Right lobe of liver (tissue), 6 donors: ENCODE data around the gene CELSR1. TPM values are rescaled to one million over a fixed set of nuclear protein-coding genes. Genes with fewer than 3 reads are reported as not detected.

Experiments
- ATAC-seq, 4 donors: fragments of 200-7000 bp; cut with Tn5 transposase; one replicate each; pipeline ENCODE4 v1.9.1; 2020; ENCODE audit warnings: mild to moderate bottlenecking in 4 of 4, moderate library complexity in 4 of 4
- DNase-seq, 3 donors: peaks; one replicate each; pipeline ENCODE4 v3.0.0-alpha.2; 2020
- H3K27ac ChIP-seq, 3 donors: fragments of 200-600 bp; one replicate each; pipeline ENCODE4 v1.8.0; 2022
- H3K27me3 ChIP-seq, 2 donors: fragments of 200-600 bp; one replicate each; pipeline ENCODE4 v1.8.0; 2022
- H3K36me3 ChIP-seq, 4 donors: fragments of 200-600 bp; sonication (generic) in 1 of 4; one replicate each; pipeline versions ENCODE4 v1.5.1 to v1.8.0; 2017 to 2022; ENCODE audit warnings: control low read depth in 1 of 4
- H3K4me1 ChIP-seq, 4 donors: fragments of 200-600 bp; sonication (generic) in 1 of 4; one replicate each; pipeline versions ENCODE4 v1.5.1 to v1.8.0; 2017 to 2022; ENCODE audit warnings: control low read depth in 1 of 4
- H3K4me3 ChIP-seq, 3 donors: fragments of 200-600 bp; one replicate each; pipeline ENCODE4 v1.8.0; 2022
- H3K9me3 ChIP-seq, 4 donors: fragments of 200-600 bp; sonication (generic) in 1 of 4; one replicate each; pipeline versions ENCODE4 v1.5.1 to v1.8.0; 2017 to 2022; ENCODE audit warnings: control low read depth in 1 of 4
- POLR2A ChIP-seq: fragments of 450-650 bp; IDR thresholded peaks from one replicate; pipeline ENCODE4 v1.6.1; 2017; ENCODE audit warnings: antibody characterized with exemption, mild to moderate bottlenecking
- WGBS: methylation state at CpG from one replicate; pipeline ENCODE4 v1.1.6; 2018; ENCODE audit warnings: low coverage, low lambda C conversion rate; ENCODE audit not compliant: insufficient coverage; ENCODE audit errors: missing lambda C conversion rate; 5-methylcytosine and 5-hydroxymethylcytosine counted together
- intact Hi-C, 2 donors: fragments of 100-400 bp; cut with DNase I; formaldehyde crosslinking; loops; one replicate each; pipeline versions ENCODE4 v1.11.2 to v1.14.1; 2022
- total RNA-seq, 6 experiments: library from RNA; depleted of rRNA in 2 of 6; stranded (reverse); fragments of >200 nt in 2 of 6; fragmentation: NEBNext Ultra II Directional in 3 of 6; extraction: Animal tissue kit (Norgen Biotek cat#: 25700) in 3 of 6; gene quantifications; one replicate each; pipeline versions ENCODE4 v1.1.0 to v1.2.4, GENCODE V29; 2016 to 2023
- TF ChIP-seq, protein P1 (sequence below), 4 donors: fragments of 200-600 bp in 3 of 4; fragments of 450-650 bp in 1 of 4; IDR thresholded peaks; one replicate each; pipeline versions ENCODE4 v1.5.1 to v1.8.0; 2016 to 2022; ENCODE audit warnings: antibody characterized with exemption in 4 of 4, mild to moderate bottlenecking in 2 of 4
- donor health status: DM: no; HTN: yes; CAD: no.
- donor health status: DM: no; HTN: no; CAD: no.
- donor health status: DM: no; HTN: no; CAD: no.
- donor health status: DM: no; HTN: yes; CAD: no.
- donor health status: DM: no; HTN: yes; CAD: no.

The CELSR1 gene
- total RNA-seq, 6 experiments from 2014 or later: 2.9 to 8.2 (median 5.0) TPM

DNA sequence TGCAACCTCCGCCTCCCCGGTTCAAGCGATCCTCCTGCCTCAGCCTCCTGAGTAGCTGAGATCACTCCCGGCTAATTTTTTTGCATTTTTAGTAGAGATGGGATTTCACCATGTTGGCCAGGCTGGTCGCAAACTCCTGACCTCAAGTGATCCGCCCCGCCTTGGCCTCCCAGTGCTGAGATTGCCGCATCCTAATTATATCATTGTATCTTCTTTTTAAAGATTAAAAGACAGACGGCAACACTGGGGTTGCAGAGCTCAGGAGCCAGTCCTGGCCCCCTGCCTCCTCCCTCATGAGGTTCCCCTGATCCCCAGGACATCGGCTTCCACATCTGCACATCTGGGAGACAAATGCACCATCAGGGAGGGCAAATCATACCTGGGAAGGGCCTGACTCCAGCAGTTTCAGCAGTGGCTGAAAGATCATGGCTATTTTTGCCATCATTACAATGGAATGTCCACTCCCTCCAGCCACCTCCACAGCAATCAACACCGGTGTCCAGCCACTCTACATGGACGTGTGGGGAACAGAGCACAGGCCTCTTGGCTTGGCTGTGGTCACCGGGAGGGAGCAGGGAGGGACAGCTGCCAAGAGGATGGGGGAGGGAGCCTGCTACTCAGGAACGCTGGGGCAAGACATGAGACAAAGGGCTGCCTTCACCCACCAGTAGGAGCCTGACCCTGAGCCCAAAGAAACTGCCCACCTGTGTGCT, 9.2 kb upstream of the CELSR1 start:
- intact Hi-C loops: loop anchor here in 1 of 2 donors (10.0 kb wide), 1 partner anchor 162 kb away; no protein-coding TSS in a partner anchor
- H3K36me3 ChIP-seq: no peaks in the 10 kb centered on the region
- no peaks in the 10 kb centered on the region for H3K27me3 ChIP-seq
- ATAC-seq (peak; percentile 41 to 56 (median 42)), DNase-seq (peak; percentile 72 to 77 (median 74))
- WGBS: 40% methylated on average over 2 of the region's 14 CpGs
- no peak overlapping the region for H3K4me3 ChIP-seq
- H3K27ac ChIP-seq: peak overlapping the region; percentile 48 to 85 (median 69)
- peaks cover 0 to 22% (median 12%) of the 10 kb centered on the region in 4 donors for H3K4me1 ChIP-seq
- TF ChIP-seq, protein P1, sequence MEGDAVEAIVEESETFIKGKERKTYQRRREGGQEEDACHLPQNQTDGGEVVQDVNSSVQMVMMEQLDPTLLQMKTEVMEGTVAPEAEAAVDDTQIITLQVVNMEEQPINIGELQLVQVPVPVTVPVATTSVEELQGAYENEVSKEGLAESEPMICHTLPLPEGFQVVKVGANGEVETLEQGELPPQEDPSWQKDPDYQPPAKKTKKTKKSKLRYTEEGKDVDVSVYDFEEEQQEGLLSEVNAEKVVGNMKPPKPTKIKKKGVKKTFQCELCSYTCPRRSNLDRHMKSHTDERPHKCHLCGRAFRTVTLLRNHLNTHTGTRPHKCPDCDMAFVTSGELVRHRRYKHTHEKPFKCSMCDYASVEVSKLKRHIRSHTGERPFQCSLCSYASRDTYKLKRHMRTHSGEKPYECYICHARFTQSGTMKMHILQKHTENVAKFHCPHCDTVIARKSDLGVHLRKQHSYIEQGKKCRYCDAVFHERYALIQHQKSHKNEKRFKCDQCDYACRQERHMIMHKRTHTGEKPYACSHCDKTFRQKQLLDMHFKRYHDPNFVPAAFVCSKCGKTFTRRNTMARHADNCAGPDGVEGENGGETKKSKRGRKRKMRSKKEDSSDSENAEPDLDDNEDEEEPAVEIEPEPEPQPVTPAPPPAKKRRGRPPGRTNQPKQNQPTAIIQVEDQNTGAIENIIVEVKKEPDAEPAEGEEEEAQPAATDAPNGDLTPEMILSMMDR (IDR thresholded peaks at IDR 0.05): no peak
- TF ChIP-seq POLR2A: no peak
- no peaks in the 10 kb centered on the region for H3K9me3 ChIP-seq

DNA sequence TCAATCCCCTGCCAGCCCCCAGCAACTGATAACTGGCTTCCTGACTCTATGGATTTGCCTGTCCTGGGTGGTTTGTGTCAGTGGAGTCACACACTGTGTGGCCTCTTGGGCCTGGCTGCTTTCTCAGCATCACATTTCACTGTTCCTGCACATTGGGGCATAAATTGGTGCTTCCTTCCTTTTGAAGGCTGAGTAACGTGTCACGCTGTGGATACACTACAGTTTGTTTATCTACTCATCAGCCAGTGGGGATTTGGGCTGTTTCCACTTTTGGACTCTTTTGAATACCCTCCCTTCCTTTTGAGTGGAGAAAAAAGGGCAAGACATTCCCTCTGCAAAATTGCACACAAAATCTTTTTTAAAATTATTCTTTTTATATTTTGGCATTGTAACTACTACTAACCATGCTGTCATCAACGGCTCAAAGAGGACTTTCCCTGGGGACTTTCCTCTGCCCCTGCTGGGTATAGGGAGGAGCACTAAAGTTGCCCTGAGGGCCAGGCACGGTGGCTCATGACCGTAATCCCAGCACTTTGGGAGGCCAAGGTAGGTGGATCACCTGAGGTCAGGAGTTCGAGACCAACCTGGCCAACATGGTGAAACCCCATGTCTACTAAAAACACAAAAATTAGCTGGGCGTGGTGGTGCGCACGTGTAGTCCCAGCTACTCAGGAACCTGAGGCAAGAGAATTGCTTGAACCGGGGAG, 7.8 kb upstream of the CELSR1 start:
- intact Hi-C loops: loop anchor here in 1 of 2 donors (10.0 kb wide), 1 partner anchor 160 kb away; no protein-coding TSS in a partner anchor
- DNase-seq: no peak
- H3K9me3 ChIP-seq: no peaks in the 10 kb centered on the region
- WGBS: 53% methylated on average over 6 of the region's 10 CpGs
- no peak overlapping the region for H3K27ac ChIP-seq
- TF ChIP-seq POLR2A: no peak
- TF ChIP-seq, protein P1 (IDR thresholded peaks at IDR 0.05): no peak
- no peak overlapping the region for H3K4me3 ChIP-seq
- no peaks in the 10 kb centered on the region for H3K36me3 ChIP-seq
- H3K27me3 ChIP-seq: no peaks in the 10 kb centered on the region
- peaks cover 0 to 22% (median 12%) of the 10 kb centered on the region in 4 donors for H3K4me1 ChIP-seq
- ATAC-seq: no peak

DNA sequence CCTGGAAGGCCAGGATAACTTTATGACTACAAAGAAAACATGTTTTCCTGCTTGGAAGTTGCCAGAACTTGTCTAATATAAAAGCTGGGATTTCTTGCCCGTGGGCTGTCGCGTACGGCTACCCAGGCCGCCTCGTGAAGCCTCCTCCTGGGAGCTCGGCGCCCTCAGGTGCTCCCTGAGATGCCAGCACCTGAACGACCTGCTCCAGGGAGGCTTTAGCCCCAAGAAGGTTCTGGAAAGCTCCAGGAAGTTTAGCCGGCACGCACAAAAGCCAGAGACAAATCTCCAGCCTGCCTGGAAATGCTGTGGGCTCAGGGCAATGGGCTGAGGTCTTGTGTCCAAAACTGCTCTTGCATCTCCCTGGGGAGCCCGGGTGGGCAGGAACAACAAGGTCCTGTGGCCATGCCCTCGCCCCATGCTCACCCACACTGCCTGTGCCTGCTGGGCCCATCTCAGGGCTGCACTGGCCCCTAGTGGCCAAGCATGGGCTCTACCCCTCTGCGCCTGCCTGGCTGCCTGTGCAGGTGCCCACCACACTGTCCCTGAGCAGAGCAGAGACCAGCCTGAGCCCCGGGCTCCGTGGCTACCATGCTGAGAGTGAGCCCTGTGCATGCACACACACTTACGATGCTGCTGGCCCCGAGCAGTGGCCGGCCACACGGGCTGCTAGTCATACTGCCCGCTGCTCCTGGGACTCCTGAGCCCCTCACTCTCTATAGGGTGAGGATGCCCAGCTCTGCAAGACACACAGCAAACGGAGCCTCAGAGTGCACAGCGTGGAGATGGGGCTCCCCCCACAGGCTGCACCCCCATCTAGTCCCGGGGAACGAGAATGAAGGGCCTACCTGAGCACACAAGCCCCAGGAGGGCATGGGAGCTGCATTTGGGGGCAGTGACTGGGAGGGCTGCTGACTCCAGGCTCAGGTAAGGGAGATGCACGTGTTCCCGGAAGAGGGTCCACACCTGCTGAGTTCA, 4.9 kb upstream of the CELSR1 start:
- no peak overlapping the region for H3K4me3 ChIP-seq
- peaks cover 0 to 18% (median 5%) of the 10 kb centered on the region in 4 donors for H3K4me1 ChIP-seq
- H3K27ac ChIP-seq: no peak overlapping the region
- 14% methylated on average over 9 of the region's 27 CpGs for WGBS
- ATAC-seq: peak; percentile 88 to 96 (median 96)
- DNase-seq: peak; percentile 78 to 84 (median 78)
- no peaks in the 10 kb centered on the region for H3K9me3 ChIP-seq
- no peak for TF ChIP-seq POLR2A
- TF ChIP-seq, protein P1 (IDR thresholded peaks at IDR 0.05): peak; percentile 90 to 98 (median 95)
- intact Hi-C loops: loop anchor here (5.0 to 10.0 kb wide), 2 partner anchors 157 to 185 kb away; no protein-coding TSS in a partner anchor
- H3K36me3 ChIP-seq: no peaks in the 10 kb centered on the region
- H3K27me3 ChIP-seq: peaks cover 0 to 4% of the 10 kb centered on the region in 2 donors

DNA sequence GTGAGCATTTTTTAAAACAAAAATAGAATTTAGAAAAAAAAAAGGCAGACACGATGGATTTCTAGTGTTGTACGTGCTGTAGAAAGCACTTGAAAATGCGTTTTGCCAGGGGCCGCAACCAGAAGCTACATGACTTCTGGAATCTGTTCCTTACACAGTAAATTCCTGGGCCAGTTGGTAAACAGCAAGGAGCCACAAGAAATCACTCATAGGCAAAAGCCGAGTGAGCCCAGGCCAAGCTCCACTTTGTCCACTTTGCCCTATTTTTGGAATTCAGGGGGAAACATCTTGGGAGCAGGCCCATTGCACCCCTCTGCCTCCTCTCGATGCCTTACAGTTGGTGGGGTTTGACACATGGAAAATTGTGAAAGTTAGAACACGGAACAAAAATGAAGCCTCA, 4.1 kb upstream of the CELSR1 start:
- intact Hi-C loops: loop anchor here (5.0 to 10.0 kb wide), 2 partner anchors 157 to 184 kb away; no protein-coding TSS in a partner anchor
- no peaks in the 10 kb centered on the region for H3K36me3 ChIP-seq
- TF ChIP-seq POLR2A: no peak
- TF ChIP-seq, protein P1 (IDR thresholded peaks at IDR 0.05): no peak
- peaks cover 0 to 4% of the 10 kb centered on the region in 2 donors for H3K27me3 ChIP-seq
- no peak for ATAC-seq
- no peaks in the 10 kb centered on the region for H3K9me3 ChIP-seq
- WGBS: 85% methylated on average over 7 of the region's 7 CpGs
- DNase-seq: no peak
- H3K4me1 ChIP-seq: peaks cover 0 to 11% (median under 1%) of the 10 kb centered on the region in 4 donors
- H3K27ac ChIP-seq: no peak overlapping the region
- no peak overlapping the region for H3K4me3 ChIP-seq
